AG08396 (cell line): Measurements from ENCODE around the gene NFIB.

Experiments
- DNase-seq: peaks from one replicate; pipeline ENCODE4 v3.0.0; 2012; ENCODE audit warnings: low spot score, mixed read lengths

Gene NFIB

DNA sequence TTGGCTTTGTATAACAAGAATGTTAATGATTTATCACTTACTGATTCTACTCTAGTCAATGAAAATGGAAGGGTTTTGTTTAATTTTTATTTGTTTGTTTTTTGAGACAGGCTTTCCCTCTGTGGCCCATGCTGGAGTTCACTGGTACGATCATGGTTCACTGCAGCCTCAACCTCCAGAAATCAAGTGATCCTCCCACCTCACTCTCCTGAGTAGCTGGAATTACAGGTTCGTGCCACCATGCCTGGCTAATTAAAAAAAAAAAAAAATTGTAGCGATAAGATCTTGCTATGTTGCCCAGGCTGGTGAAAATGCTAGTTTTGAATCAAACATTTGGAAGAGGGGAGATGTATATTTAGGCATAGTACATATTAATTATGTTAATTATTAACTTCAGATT is 209.4 kb downstream of the NFIB start:
- DNase-seq = no peak

DNA sequence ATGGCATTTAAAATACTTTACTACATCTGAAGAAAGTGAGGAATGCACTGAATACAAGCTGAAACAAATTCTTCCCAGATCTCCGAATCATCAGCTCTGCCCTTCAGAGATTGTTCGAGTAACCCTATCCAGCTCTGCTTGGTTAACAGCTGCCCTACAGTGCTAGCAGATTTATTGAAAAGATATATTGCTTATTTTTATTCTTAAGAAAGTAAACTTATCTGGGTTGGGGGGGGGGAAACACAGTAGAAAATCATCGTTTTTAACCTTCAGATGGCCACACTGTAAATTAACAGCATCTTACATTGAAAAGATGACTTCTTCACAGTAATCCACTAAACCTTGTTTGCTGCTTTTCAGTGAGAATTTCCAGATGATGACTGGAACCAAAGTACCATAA is 210.8 kb downstream of the NFIB start:
- peak; percentile 7 for DNase-seq

DNA sequence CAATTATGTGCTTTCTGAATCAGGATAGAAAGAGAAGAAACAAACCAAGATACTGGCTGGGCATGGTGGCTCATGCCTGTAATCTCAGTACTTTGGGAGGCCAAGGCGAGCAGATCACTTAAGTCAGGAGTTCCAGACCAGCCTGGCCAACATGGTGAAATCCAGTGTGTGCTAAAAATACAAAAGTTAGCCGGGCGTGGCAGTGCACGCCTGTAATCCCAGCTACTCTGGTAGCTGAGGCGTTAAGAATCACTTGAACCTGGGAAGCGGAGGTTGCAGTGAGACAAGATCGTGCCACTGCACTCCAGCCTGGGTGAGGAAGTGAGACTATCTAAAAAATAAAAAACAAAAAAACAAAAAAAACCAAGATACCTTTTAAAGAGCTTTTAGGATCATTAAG is 214.2 kb downstream of the NFIB start:
- DNase-seq = no peak

DNA sequence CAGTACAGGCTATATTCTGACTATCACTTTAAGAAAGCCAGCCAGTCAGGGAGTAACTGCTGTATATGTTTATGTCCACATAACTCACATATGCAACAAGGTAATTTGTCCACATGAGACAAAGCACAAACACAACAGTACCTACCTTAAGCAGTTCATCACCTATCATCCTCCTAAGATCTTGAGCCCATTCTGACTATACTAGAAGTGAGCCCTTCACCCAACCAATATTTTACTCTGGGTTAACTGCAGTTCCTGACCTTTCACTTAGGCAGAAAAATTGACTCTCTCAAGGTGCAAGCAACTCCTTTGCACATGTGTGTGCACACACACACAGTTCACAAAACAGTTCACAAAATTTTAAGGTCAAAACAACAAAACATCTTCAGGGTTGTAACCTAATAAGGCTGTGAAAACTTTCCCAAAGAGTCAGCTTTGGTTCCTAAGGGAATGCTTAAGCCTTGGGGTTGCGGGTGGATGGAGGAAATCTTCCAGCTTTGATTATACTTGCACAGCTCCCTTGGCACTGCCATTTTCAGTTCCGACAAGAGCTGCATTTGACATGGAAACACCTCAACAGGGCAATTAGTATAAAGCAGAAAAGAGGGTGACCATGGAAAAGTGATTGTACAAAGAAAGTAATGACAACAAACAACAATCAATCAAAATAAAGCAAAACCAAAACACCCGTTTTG is 215.3 kb downstream of the NFIB start:
- DNase-seq = no peak

DNA sequence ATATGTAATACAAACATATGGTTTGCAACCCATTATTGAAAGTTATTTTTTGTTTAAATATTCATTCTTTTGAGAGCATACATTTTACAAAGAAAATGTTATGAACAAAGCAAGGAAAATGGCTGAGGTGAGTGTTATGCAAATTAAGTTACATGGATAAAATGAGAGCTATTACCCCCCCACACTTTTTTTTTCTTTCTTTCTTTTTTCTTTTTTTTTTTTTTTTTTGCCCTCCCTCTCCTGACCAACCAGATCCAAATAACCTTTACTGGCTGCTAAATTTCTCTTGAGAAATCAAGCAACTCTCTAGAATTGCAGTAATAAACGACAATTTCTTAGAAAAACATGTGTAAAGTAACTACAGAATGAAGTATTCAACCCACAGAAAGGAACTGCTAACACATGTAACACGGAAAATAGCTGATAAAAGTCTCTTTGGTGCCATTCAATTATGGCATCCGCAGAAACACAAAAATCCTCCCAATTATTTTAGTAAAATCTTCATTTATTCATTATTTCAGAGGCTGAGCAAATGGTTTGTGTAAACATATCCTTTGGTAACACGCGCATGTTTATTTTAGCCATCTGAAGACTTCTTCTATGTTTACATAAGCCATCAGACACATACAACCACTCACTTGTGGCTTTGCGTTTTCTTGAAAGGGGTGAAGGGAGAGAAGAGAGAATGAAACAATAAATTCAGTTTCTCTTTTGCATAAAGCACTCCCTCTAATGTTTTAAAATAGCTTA is 216.1 kb downstream of the NFIB start:
- no peak for DNase-seq

DNA sequence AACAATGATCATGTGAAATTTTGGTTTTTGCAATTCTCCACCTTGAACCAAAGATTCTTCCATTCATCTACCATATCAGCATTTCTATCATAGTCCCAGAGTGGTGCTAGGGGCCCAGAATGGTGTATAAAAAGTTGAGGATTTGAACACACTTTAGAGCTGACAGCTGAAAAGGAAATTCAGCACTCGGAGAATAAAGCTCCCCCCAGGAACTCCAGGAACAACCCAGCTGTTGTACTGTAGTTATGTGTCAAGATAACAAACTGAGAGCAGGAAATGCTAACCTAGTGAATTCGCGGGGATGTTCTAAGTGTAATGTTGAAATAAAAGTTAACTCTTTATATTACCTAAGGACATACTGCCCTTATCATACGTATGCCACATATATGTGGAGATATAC is 216.7 kb downstream of the NFIB start:
- no peak for DNase-seq

DNA sequence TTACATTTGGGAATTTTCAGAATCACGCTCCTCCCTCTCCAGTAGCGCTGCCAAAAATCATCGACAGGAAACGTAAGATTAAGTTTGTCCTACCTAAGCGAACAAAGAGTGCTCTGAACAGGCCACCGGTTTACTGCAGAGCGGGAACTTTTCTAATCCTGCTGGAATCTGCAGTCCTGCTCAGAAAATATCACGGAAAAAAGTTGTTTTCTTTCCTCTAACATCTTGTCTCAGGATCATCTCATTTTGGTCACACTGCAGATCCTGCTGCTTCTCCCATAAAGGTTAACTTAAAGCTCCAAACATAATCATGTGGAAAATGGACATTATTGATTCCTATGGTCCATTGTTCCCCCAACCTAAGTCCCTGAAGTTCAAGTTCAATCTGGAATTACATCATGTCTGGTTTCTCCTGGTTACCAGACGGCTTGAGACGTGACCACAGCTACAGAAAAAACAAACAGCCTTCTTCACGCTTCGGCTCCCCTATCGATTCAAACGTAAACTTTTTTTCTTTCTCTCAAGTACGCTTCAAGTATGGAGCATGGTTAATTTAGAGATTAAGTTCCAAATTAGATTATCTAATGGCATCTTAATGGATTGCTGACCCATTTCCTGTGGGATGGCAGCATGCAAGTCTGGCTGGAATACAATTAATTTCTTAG is 217.6 kb downstream of the NFIB start:
- no peak for DNase-seq

DNA sequence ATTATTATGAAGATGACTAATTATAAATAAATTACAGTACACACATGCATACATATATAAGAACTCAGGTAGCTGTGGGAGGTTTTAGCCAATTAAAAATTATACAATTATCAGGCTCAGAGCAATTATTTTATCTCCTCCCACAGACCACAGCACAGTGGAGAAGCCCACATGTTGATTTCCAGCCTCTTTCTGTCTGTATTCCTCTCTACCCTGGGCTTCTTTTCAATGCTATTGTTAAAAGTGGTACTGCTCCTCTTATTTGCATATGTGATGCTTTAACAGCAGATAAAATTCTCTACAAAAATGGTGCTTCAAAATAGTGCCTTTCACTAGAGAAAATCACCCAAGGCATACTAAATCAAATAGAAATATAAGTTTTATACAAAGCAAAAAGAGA is 218.7 kb downstream of the NFIB start:
- DNase-seq = no peak

DNA sequence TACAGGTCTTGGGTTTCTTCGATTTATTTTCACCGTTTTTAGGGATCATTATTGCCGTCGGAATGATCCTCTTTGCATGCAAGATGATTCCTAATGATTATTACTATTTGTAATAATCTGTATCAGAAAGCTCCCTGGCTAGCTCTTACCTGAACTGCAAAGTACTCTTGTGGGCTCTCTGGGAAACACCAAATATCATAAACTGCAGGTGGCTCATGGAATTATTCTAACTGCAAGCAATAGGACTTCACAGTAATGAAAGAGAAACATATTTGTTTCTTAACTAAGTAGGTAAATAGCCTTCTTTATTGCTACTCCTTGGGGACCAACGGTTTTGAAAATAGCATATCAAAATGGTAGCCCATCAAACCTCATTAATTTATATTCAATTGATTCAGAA is 219.4 kb downstream of the NFIB start:
- DNase-seq = no peak

DNA sequence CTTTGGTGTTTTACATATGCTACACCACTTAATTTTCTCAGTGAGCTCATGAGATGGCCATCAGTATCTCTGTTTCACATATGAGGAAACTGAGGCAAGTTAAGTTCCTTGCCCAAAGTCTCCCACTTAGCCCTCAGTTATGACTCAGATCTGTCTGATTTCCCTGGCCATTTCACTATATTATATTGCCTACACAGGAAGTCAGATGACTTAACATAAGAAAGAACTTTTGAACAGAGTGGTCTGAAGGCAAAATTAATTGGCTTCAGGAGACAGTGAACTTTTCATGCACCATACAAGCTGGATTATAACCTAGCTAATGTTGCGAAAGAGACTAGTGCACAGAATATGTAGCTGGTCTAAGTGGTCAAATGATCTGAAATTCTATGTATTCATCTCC is 221.6 kb downstream of the NFIB start:
- no peak for DNase-seq

DNA sequence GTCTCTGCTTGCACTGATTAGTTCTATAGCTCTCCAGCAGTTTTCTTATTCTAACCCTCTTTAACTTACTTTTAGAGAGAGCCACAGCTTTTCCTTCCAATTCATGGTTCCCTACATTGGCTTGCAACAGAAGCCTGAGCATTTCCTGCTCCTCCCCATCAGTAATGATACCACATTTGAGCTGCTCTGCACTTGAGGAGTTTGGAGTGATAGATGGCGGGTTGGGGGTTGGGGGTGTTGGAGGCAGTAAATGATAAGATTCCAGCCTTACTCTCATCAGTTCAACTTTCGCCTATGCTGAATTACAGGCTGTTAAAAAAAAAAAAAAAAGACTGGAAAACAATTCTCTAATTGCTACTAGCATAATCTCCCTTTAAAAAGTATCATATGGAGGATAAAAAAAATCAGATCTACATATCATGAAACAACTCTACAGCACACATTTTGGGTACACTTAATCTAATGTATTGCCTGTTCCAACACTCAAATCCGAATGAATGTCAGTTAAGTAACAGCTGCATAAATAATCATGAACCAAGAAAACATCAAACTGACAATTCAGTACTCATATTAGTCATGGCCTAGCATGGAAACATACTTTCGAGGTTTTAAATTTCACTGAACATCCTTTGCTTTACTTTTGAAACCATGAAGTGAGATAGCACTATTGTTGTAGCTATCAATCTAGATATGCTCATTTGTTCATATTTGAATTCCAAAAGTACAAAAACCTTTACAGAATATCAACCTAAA is 224.7 kb downstream of the NFIB start:
- DNase-seq = no peak

DNA sequence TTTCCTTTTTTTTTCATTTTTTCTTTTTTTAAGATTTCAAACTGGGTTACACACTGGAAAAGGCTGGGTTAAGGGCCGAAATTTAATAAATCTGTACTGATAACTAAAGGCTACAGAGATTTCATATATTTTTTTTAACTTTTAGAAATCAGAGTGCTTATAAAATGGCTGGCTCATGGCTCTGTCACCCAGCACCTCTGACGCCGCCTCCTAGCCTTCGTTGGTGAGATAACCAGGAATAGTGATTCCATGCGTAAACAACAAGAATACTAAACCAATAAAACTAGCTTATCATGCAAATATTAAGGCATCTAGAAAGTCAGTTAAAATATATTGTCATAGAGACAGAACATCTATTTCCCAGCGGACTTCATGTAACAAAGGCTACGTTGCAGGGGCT is 226.4 kb downstream of the NFIB start:
- no peak for DNase-seq

DNA sequence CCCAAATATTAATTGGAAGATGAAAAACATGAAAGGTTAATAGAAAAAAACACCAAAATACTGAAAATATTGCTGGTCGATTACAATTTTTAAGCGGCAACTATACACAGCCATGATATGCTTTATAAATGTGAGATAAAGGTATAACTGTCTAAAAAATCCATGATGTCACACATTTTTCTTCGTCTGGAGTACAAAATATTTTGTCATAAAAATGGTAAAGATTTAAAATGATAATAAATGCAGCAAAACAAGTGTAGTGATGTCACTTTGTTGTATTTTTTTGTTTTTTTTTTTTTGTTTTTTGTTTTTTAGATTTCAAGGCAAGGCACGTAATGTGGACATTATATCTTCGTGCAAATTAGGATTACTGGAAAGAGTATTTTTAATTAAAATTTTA is 227.4 kb downstream of the NFIB start:
- no peak for DNase-seq

DNA sequence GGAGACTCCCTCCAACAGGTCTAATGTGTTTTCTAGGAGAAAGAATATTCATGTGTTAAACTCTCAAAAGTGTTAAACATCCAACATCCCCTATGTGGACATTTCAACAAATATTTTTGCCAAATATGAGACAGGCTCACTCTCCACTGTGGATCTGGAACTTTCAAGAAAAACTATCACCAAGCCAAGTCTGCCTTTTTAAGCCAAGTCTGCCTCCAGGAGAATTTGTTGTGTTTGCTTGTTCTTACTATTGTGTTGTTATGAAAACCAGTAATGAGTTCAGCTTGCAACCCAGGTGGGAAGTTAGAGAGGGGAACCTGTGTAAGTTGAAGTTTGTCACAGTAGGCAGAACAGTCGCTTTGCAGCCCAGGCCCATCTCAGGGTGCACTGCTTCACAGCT is 228.1 kb downstream of the NFIB start:
- no peak for DNase-seq

DNA sequence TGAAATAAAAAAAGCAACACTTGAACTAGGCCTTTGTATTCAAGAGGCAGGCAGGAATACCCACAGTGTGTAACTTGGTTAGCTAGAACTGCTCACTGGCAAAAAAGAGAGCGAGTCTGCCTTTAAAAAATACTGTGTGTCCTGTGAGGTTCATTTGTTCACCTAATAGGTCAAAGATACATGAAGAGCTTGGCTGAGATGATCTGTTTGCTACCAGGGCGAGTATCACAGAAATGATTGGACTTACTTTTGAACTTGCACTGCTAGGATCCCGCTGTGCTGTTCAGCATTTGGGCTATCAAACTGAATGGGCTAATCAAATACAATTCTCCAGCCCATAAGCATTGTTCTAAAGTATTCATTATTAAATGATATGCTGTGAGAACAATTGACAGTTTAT is 229.1 kb downstream of the NFIB start:
- no peak for DNase-seq

DNA sequence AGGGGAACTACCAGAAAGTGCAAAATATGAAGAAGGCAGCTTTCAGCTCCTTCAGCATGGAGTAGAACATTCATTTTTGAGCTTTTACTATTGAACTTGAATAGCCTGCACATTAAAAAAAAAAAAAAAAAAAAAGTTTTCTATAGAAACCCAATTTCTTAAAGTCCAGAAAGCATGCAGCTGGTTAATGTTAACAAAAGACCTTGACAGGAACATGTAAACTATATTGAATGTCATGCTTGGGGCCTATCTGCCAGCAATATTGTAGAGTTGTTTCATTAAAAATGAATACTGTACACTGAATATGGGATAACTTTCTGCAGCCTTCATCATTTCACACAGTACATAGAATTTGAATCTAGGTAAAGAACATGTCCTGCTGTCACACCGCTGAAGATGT is 230.6 kb downstream of the NFIB start:
- no peak for DNase-seq

DNA sequence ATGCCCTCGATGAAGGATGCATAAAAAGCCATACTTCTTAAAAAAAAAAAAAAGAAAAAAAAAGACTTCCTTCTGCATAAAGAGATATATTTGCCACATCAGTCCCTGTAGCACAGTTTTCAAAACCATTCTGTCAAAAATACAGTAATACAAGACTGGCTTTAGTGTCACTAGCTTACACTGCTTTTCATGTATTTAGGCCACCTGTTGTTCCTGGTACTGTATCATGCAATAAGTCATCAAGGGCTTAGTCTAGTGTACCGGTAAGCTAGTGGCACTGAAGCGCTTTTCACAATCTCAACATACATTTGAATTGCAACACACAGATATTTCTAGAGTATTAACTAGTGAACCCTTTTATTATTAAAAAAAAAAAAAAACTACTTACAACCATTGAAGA is 231.2 kb downstream of the NFIB start:
- no peak for DNase-seq

DNA sequence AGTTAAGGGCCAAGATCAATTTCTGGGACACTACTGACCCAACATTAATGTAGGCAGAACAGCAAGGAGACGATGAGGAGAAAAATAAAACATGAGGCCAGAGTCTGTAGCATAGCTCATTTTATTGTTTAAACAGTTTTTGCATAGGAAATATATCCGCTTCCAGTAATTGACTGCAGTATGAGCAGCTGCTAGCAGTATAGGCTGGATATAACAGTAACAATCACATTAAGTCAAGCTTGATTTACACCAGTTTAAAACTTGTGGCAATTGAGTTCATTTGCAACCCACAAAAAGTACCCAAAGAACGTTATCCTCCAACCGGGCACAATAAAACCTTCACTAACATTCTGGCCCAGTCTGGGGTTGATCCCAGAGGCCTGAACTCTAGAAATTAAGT is 232.2 kb downstream of the NFIB start:
- DNase-seq = no peak

DNA sequence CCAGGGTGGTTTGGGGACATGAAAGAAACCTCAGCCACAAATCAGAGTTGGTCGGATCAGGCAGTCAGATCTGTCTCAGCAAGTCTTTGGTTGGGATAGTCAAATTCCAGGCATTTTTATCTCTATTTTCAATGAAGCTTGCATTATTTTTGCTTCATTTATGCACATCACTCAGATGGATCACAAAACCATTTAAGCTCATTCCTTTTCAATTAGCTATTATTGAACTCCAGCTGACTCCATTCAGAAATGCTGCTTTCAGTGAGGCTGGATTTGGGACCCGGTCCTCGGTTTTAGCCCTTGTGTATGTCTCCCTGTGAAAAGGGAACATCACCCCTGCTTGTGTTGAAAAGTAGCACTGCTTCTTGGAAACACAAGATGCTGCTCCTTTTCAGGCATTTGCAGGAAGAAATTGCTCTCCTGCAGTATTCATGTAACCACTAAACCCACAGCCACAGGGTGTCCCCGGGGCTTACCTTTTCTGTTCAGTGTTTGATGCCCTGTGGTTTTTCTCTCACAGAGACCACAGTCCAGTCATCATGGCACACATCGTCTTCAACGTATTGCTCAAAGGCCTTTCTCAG is 232.9 kb downstream of the NFIB start:
- DNase-seq = no peak

DNA sequence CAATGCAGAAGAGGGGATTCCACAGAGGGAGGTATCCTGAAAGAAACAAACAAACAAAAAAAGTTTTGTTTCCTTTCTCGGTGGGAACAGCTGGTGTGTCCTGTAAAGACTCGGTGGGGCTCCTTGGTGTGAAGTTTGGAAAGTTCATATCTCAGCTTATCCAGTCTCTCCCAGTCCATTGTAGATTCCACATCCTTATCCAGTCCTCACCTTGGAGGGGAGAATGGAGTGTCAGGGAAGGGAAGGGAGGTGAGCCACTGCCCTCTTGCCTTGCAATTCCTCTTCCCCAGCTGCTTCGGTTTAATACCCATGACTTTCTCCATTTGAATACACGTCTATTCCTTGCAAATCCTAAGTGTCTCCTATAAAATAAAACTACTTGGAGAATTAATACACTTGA is 234.5 kb downstream of the NFIB start:
- no peak for DNase-seq

DNA sequence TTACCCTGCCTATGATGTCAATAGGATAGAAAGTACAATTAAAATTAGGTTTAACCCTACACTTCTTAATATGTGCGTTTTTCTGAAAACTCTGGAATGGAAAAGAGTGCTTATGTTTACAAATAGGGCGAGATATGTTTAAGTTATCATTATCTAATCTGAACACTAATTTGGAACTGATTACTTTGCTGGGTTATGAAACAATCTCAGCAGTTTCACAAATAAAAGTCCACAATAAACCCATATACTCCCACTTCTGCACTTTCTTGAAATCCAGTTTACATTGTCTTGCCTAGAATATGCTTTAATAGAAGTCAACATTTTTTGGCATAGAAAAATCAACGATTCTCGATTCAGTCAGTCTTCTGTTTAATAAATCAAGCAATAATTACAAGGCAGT is 236.3 kb downstream of the NFIB start:
- no peak for DNase-seq

DNA sequence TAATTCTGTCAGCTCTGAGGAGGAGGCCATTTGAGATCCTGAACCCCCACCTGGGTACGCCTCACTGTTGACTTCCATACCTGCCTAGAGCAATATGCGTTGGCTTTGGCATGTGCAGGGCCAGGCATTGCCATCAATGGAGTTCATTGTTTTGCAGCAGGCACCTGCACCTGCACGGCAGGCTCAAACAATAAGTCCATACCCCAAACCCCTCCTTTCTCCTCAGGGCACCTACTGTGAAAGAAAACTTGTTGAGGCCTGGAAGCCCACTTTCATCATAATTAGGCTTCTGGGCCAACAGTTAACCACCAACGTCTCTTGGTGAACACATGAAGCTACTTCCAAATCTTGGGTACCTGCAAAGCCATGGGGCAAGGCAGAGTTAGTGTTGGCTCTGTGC is 238.7 kb downstream of the NFIB start:
- no peak for DNase-seq
